Spleen (tissue), 11 donors: ENCODE measurements around the gene BPTF. TPM values are rescaled to one million over a fixed set of nuclear protein-coding genes. Genes with fewer than 3 reads are reported as not detected.
"Not testable (repeated sequence)": the region's sequence is repeated elsewhere in the genome, so short reads cannot be mapped to it uniquely, and the experiment has no call there.

ENCODE experiments used
- DNase-seq: peaks from one replicate; pipeline ENCODE4 v3.0.0-alpha.2; 2020
- H3K27ac ChIP-seq, 8 donors: fragments of 200-600 bp; sonication (generic) in 7 of 8; 1 replicate in 4 of 8; 2 replicates in 4 of 8; pipeline versions ENCODE4 v1.5.0 to v1.8.0; 2016 to 2021; ENCODE audit warnings: inconsistent platforms in 4 of 8, mild to moderate bottlenecking in 4 of 8, moderate library complexity in 1 of 8
- H3K27me3 ChIP-seq, 7 donors: fragments of 200-600 bp; sonication (generic) in 6 of 7; replicated peaks in 1 of 7; 1 replicate in 4 of 7; 2 replicates in 3 of 7; pipeline versions ENCODE4 v1.5.0 to v1.8.0; 2016 to 2021; ENCODE audit warnings: inconsistent platforms in 3 of 7, mild to moderate bottlenecking in 1 of 7
- H3K36me3 ChIP-seq, 6 donors: fragments of 200-600 bp; sonication (generic) in 5 of 6; 1 replicate in 4 of 6; 2 replicates in 2 of 6; pipeline versions ENCODE4 v1.5.0 to v1.8.0; 2016 to 2021; ENCODE audit warnings: inconsistent platforms in 2 of 6
- H3K4me1 ChIP-seq, 6 donors: fragments of 200-600 bp; sonication (generic) in 5 of 6; 1 replicate in 3 of 6; 2 replicates in 3 of 6; pipeline versions ENCODE4 v1.5.0 to v1.8.0; 2016 to 2021; ENCODE audit warnings: inconsistent platforms in 3 of 6
- H3K4me3 ChIP-seq, 8 donors: fragments of 200-600 bp; sonication (generic) in 7 of 8; 1 replicate in 4 of 8; 2 replicates in 4 of 8; pipeline versions ENCODE4 v1.5.0 to v1.8.0; 2016 to 2021; ENCODE audit warnings: inconsistent platforms in 4 of 8, mild to moderate bottlenecking in 4 of 8, moderate library complexity in 2 of 8
- H3K9me3 ChIP-seq, 8 donors: fragments of 200-600 bp; sonication (generic) in 7 of 8; 1 replicate in 4 of 8; 2 replicates in 4 of 8; pipeline versions ENCODE4 v1.5.0 to v1.8.0; 2016 to 2021; ENCODE audit warnings: inconsistent platforms in 4 of 8
- POLR2A ChIP-seq, 3 donors: fragments of 450-650 bp; IDR thresholded peaks; one replicate each; pipeline ENCODE4 v1.5.1; 2017; ENCODE audit warnings: antibody characterized with exemption in 3 of 3, mild to moderate bottlenecking in 1 of 3
- POLR2AphosphoS5 ChIP-seq, 3 donors: sonication (generic); formaldehyde crosslinking; IDR thresholded peaks; one replicate each; pipeline ENCODE4 v1.5.1; 2017; ENCODE audit warnings: antibody characterized with exemption in 3 of 3
- WGBS, 5 donors: extraction: QIAGEN DNeasy Blood & Tissue Kit in 3 of 5; methylation state at CpG; one replicate each; pipeline versions ENCODE4 v1.1.5 to v1.1.7; 2013 to 2018; 5-methylcytosine and 5-hydroxymethylcytosine counted together
- intact Hi-C: fragments of 100-400 bp; cut with DNase I; formaldehyde crosslinking; loops from one replicate; pipeline ENCODE4 v1.15.0; 2023; ENCODE audit warnings: low total_unique reads
- polyA plus RNA-seq, 3 donors: library from polyadenylated mRNA; stranded (reverse); fragments of 200-250 nt; gene quantifications; one replicate each; pipeline ENCODE4 v1.2.1, GENCODE V29; 2013
- total RNA-seq, 7 donors: library from RNA; depleted of rRNA in 3 of 7; stranded (reverse); fragments of >200 nt in 3 of 7; fragmentation: NEBNext Ultra II Directional in 4 of 7; extraction: Animal tissue kit (Norgen Biotek cat#: 25700) in 4 of 7; gene quantifications; one replicate each; pipeline versions ENCODE4 v1.1.0 to v1.2.1, GENCODE V29; 2016 to 2021
- TF ChIP-seq, protein P1 (sequence below), 11 experiments: fragments of 200-600 bp in 7 of 11; fragments of 450-650 bp in 4 of 11; sonication (generic) in 4 of 11; IDR thresholded peaks in 8 of 11; conservative IDR thresholded peaks in 3 of 11; 1 replicate in 7 of 11; 2 replicates in 4 of 11; pipeline versions ENCODE4 v1.4.0 to v1.8.0; 2016 to 2021; ENCODE audit warnings: antibody characterized with exemption in 11 of 11, inconsistent platforms in 4 of 11, mild to moderate bottlenecking in 1 of 11
- donor health status: healthy with polysubstance abuse.
- donor health status: DM: no; HTN: no; CAD: no; lungs with moderate emphysema.
- donor health status: DM: no; HTN: no; CAD: no.
- donor health status: Bipolar disorder and iron deficiency.
- donor health status: healthy.
- donor health status: DM: no; HTN: no; CAD: no.
- donor health status: DM: yes; HTN: yes; CAD: no.

BPTF gene
- total and polyA plus RNA-seq, 10 donors, result 12.3 to 148 (median 120) TPM

- 83 to 95% (median 89%) methylated on average over 5 of the region's 5 CpGs for WGBS, 5 donors
- intact Hi-C loops, result no loop called here
- TF ChIP-seq POLR2A (IDR thresholded peaks at IDR 0.05) (no peak), POLR2AphosphoS5 (IDR thresholded peaks at IDR 0.05) (no peak)
- TF ChIP-seq, protein P1, sequence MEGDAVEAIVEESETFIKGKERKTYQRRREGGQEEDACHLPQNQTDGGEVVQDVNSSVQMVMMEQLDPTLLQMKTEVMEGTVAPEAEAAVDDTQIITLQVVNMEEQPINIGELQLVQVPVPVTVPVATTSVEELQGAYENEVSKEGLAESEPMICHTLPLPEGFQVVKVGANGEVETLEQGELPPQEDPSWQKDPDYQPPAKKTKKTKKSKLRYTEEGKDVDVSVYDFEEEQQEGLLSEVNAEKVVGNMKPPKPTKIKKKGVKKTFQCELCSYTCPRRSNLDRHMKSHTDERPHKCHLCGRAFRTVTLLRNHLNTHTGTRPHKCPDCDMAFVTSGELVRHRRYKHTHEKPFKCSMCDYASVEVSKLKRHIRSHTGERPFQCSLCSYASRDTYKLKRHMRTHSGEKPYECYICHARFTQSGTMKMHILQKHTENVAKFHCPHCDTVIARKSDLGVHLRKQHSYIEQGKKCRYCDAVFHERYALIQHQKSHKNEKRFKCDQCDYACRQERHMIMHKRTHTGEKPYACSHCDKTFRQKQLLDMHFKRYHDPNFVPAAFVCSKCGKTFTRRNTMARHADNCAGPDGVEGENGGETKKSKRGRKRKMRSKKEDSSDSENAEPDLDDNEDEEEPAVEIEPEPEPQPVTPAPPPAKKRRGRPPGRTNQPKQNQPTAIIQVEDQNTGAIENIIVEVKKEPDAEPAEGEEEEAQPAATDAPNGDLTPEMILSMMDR (IDR thresholded peaks at IDR 0.05 in 8 of 11, conservative IDR thresholded peaks at IDR 0.05 in 3 of 11), result no peak
- H3K27ac ChIP-seq, result no peak overlapping the region
- H3K4me3 ChIP-seq, result no peak overlapping the region
- H3K9me3 ChIP-seq, result no peaks in the 10 kb centered on the region
- no peak for DNase-seq
- H3K27me3 ChIP-seq, result no peaks in the 10 kb centered on the region
- H3K4me1 ChIP-seq, result no peaks in the 10 kb centered on the region
- peaks cover 0 to 100% (median 76%) of the 10 kb centered on the region in 6 donors for H3K36me3 ChIP-seq
These were observed 97.2 kb downstream of the BPTF start for GRCh38 chr17:67922503-67922902.

DNA sequence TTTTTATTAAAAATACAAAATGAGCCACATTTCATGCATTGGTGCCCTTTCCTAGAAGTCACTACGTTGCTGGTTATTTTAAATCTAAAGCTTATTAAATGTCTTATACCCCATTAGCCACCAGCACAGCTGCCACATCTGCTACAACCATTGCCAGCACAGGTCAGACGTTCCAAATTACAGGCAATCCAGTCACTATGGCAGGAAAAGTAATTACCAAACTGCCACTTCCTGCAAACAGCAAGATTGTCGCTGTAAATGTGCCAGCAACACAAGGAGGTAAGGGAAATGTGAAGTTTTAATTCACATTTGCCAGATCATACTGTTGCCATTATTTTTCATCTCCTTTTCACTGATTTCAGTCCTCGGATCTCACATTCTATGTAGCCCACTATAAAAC lies 103.5 kb downstream of the BPTF start:
- 38 to 59% (median 46%) methylated on average over 4 of the region's 4 CpGs for WGBS, 5 donors
- intact Hi-C loops, result not testable (repeated sequence)

GRCh38 chr17:67931227-67931626 lies 105.9 kb downstream of the BPTF start:
- WGBS, 5 donors, result 88 to 98% (median 93%) methylated on average over 5 of the region's 5 CpGs
- TF ChIP-seq POLR2A (IDR thresholded peaks at IDR 0.05) (no peak), POLR2AphosphoS5 (IDR thresholded peaks at IDR 0.05) (no peak)
- TF ChIP-seq, protein P1 (IDR thresholded peaks at IDR 0.05 in 8 of 11, conservative IDR thresholded peaks at IDR 0.05 in 3 of 11), result no peak

More for the DNA sequence above, 103.5 kb downstream of the BPTF start:
- not testable (repeated sequence) for H3K4me3 ChIP-seq, H3K9me3 ChIP-seq, H3K4me1 ChIP-seq, DNase-seq, H3K27me3 ChIP-seq, H3K27ac ChIP-seq
- H3K36me3 ChIP-seq, result peaks cover 2 to 100% (median 91%) of the 10 kb centered on the region in 6 donors

DNA sequence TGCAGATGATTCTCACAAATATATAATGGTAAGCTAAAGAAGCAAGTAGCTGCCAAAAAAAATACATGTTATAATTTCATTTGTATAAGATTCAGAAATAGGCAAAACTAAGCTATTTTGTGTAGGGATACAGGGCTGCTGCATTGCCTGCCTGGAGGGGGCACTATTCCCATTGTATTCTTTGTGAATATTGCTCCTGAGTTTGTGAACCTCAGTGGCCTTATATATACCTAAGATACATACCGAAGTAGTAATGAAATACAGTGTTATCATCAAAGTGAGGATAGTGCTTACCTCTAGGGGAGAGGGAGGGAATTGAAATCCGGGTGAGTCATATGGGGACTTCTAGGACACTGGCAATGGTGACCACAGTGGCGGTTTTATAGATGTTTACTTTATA lies 117.5 kb downstream of the BPTF start:
- Histone ChIP-seq H3K4me3 (no peak overlapping the region), H3K4me1 (no peaks in the 10 kb centered on the region), H3K36me3 (peaks cover 5 to 100% (median 95%) of the 10 kb centered on the region in 6 donors), H3K27ac (no peak overlapping the region), H3K27me3 (no peaks in the 10 kb centered on the region), H3K9me3 (no peaks in the 10 kb centered on the region)
- intact Hi-C loops, result no loop called here
- no peak for TF ChIP-seq POLR2AphosphoS5 (IDR thresholded peaks at IDR 0.05)
- TF ChIP-seq, protein P1 (IDR thresholded peaks at IDR 0.05 in 8 of 11, conservative IDR thresholded peaks at IDR 0.05 in 3 of 11), result peak in 4 of 11 experiments; percentile 16 to 38 (median 24)
- 90 to 95% (median 93%) methylated on average over 3 of the region's 3 CpGs for WGBS, 5 donors
- no peak for DNase-seq

More at GRCh38 chr17:67931227-67931626, 105.9 kb downstream of the BPTF start:
- no peaks in the 10 kb centered on the region for H3K9me3 ChIP-seq
- H3K4me1 ChIP-seq, result no peaks in the 10 kb centered on the region
- DNase-seq, result no peak
- intact Hi-C loops, result no loop called here
- H3K27me3 ChIP-seq, result no peaks in the 10 kb centered on the region
- no peak overlapping the region for H3K27ac ChIP-seq
- H3K4me3 ChIP-seq, result no peak overlapping the region
- peaks cover 2 to 100% (median 96%) of the 10 kb centered on the region in 6 donors for H3K36me3 ChIP-seq

- H3K4me1 ChIP-seq, result no peaks in the 10 kb centered on the region
- no peak overlapping the region for H3K27ac ChIP-seq
- H3K4me3 ChIP-seq, result no peak overlapping the region
- no peaks in the 10 kb centered on the region for H3K27me3 ChIP-seq
- no peak for DNase-seq
- intact Hi-C loops, result no loop called here
- H3K9me3 ChIP-seq, result no peaks in the 10 kb centered on the region
- TF ChIP-seq POLR2AphosphoS5 (IDR thresholded peaks at IDR 0.05), result no peak
- TF ChIP-seq, protein P1 (IDR thresholded peaks at IDR 0.05 in 8 of 11, conservative IDR thresholded peaks at IDR 0.05 in 3 of 11), result no peak
- TF ChIP-seq POLR2A (IDR thresholded peaks at IDR 0.05), result no peak
- WGBS, 5 donors, result 85 to 97% (median 94%) methylated on average over 5 of the region's 5 CpGs
- peaks cover 5 to 100% (median 97%) of the 10 kb centered on the region in 6 donors for H3K36me3 ChIP-seq
These were observed 118.7 kb downstream of the BPTF start for GRCh38 chr17:67944035-67944434.
